Mesendoderm (in vitro differentiated cells): ENCODE measurements around the gene ORC3.
"Not testable (repeated sequence)": the region's sequence is repeated elsewhere in the genome, so short reads cannot be mapped to it uniquely, and the experiment has no call there.

Experiments used
- DNase-seq: peaks from one replicate; pipeline ENCODE4 v3.0.0; 2013
- H2AK5ac ChIP-seq: 2 replicates; pipeline ENCODE4 v1.6.1; 2013; ENCODE audit warnings: low read length, inconsistent platforms
- H2BK120ac ChIP-seq: 2 replicates; pipeline ENCODE4 v1.6.1; 2013; ENCODE audit warnings: low read depth, mild to moderate bottlenecking, low read length, moderate library complexity, mixed read lengths
- H2BK15ac ChIP-seq: replicated peaks from 2 replicates; pipeline ENCODE4 v1.6.1; 2013; ENCODE audit warnings: low read depth, mild to moderate bottlenecking, moderate library complexity
- H2BK5ac ChIP-seq: 2 replicates; pipeline ENCODE4 v1.6.1; 2013; ENCODE audit warnings: low read length, inconsistent platforms
- H3K18ac ChIP-seq: 2 replicates; pipeline ENCODE4 v1.6.1; 2013; ENCODE audit warnings: mild to moderate bottlenecking, low read length, mixed read lengths
- H3K23ac ChIP-seq: one replicate; pipeline ENCODE4 v1.6.1; 2013; ENCODE audit warnings: low read length
- H3K27ac ChIP-seq: 2 replicates; pipeline ENCODE4 v1.5.1; 2013; ENCODE audit warnings: low read depth, mild to moderate bottlenecking, inconsistent platforms, low read length, moderate library complexity
- H3K27me3 ChIP-seq: 2 replicates; pipeline ENCODE4 v1.6.1; 2013; ENCODE audit warnings: low read length, control low read depth, mild to moderate bottlenecking, inconsistent platforms; ENCODE audit not compliant: insufficient read depth, poor library complexity
- H3K36me3 ChIP-seq: 2 replicates; pipeline ENCODE4 v1.6.1; 2013; ENCODE audit warnings: low read length, inconsistent platforms; ENCODE audit not compliant: control insufficient read depth, insufficient read depth
- H3K4ac ChIP-seq: one replicate; pipeline ENCODE4 v1.6.1; 2013; ENCODE audit warnings: low read depth, mild to moderate bottlenecking, low read length, moderate library complexity
- H3K4me1 ChIP-seq: 2 replicates; pipeline ENCODE4 v1.6.1; 2013; ENCODE audit warnings: low read depth, low read length, inconsistent platforms; ENCODE audit not compliant: control insufficient read depth
- H3K4me2 ChIP-seq: 2 replicates; pipeline ENCODE4 v1.6.1; 2013; ENCODE audit warnings: low read length
- H3K4me3 ChIP-seq: 2 replicates; pipeline ENCODE4 v1.5.1; 2013; ENCODE audit warnings: mild to moderate bottlenecking, low read length
- H3K56ac ChIP-seq: one replicate; pipeline ENCODE4 v1.6.1; 2013; ENCODE audit warnings: low read length
- H3K79me1 ChIP-seq: 2 replicates; pipeline ENCODE4 v1.6.1; 2013; ENCODE audit warnings: low read length, inconsistent platforms
- H3K79me2 ChIP-seq: 2 replicates; pipeline ENCODE4 v1.6.1; 2013; ENCODE audit warnings: mild to moderate bottlenecking, low read length; ENCODE audit not compliant: control insufficient read depth, insufficient read depth
- H3K9ac ChIP-seq: 2 replicates; pipeline ENCODE4 v1.6.1; 2013; ENCODE audit warnings: low read length, inconsistent platforms
- H4K5ac ChIP-seq: one replicate; pipeline ENCODE4 v1.6.1; 2013; ENCODE audit warnings: low read length
- H4K8ac ChIP-seq: one replicate; pipeline ENCODE4 v1.6.1; 2013; ENCODE audit warnings: low read depth, mild to moderate bottlenecking, control low read depth, low read length, moderate library complexity
- WGBS: extraction: QIAGEN DNeasy Blood & Tissue Kit; methylation state at CpG from one replicate; pipeline ENCODE4 v1.1.7; 2013; ENCODE audit warnings: low lambda C conversion rate, missing lambda C conversion rate; ENCODE audit not compliant: insufficient coverage; ENCODE audit errors: extremely low coverage; 5-methylcytosine and 5-hydroxymethylcytosine counted together

ORC3 gene

GRCh38 chr6:87606199-87606598, 16.3 kb downstream of the ORC3 start:
- Histone ChIP-seq H3K27ac (no peak overlapping the region), H3K36me3 (no peaks in the 10 kb centered on the region), H2BK5ac (no peak overlapping the region), H2BK120ac (no peak overlapping the region), H3K4me1 (no peaks in the 10 kb centered on the region), H3K18ac (no peak overlapping the region), H3K4me3 (no peak overlapping the region), H3K23ac (no peak overlapping the region), H3K4ac (no peak overlapping the region), H4K5ac (no peak overlapping the region), H3K9ac (no peak overlapping the region), H3K79me2 (no peaks in the 10 kb centered on the region), H2BK15ac (no peak overlapping the region), H4K8ac (no peak overlapping the region), H3K4me2 (no peak overlapping the region), H2AK5ac (no peak overlapping the region), H3K56ac (no peak overlapping the region), H3K27me3 (no peaks in the 10 kb centered on the region), H3K79me1 (no peaks in the 10 kb centered on the region)
- no peak for DNase-seq
- no CpG with 5 or more reads among the region's 2 CpGs for WGBS

GRCh38 chr6:87608802-87609201, 18.9 kb downstream of the ORC3 start:
- Histone ChIP-seq H2AK5ac (no peak overlapping the region), H2BK120ac (no peak overlapping the region), H3K56ac (no peak overlapping the region), H3K27ac (no peak overlapping the region), H2BK5ac (no peak overlapping the region), H3K36me3 (peaks cover 1% of the 10 kb centered on the region), H3K23ac (no peak overlapping the region), H3K9ac (no peak overlapping the region), H3K4me2 (no peak overlapping the region), H2BK15ac (no peak overlapping the region), H3K27me3 (no peaks in the 10 kb centered on the region), H4K5ac (no peak overlapping the region), H3K4me3 (no peak overlapping the region), H3K79me2 (no peaks in the 10 kb centered on the region), H3K18ac (no peak overlapping the region), H3K79me1 (no peaks in the 10 kb centered on the region), H3K4me1 (no peaks in the 10 kb centered on the region), H3K4ac (no peak overlapping the region), H4K8ac (no peak overlapping the region)
- WGBS: no CpG with 5 or more reads among the region's 3 CpGs
- DNase-seq: no peak

- H4K8ac ChIP-seq, H3K4me3 ChIP-seq, H3K79me2 ChIP-seq, H3K4ac ChIP-seq, H2AK5ac ChIP-seq, H3K27me3 ChIP-seq, H3K18ac ChIP-seq, H3K4me1 ChIP-seq, DNase-seq, H3K9ac ChIP-seq, H4K5ac ChIP-seq, H3K23ac ChIP-seq, H3K4me2 ChIP-seq, H3K36me3 ChIP-seq, H2BK5ac ChIP-seq, H2BK120ac ChIP-seq, H3K56ac ChIP-seq, H3K27ac ChIP-seq, H2BK15ac ChIP-seq, H3K79me1 ChIP-seq: not testable (repeated sequence)
- no CpG with 5 or more reads among the region's 2 CpGs for WGBS
Observed at GRCh38 chr6:87613018-87613417, 23.1 kb downstream of the ORC3 start.

GRCh38 chr6:87617405-87617804, 27.5 kb downstream of the ORC3 start:
- no peak overlapping the region for H3K4ac ChIP-seq
- no peak overlapping the region for H3K18ac ChIP-seq
- no peak overlapping the region for H3K9ac ChIP-seq
- H3K56ac ChIP-seq: no peak overlapping the region
- no peaks in the 10 kb centered on the region for H3K27me3 ChIP-seq
- no peaks in the 10 kb centered on the region for H3K4me1 ChIP-seq
- no peak overlapping the region for H4K8ac ChIP-seq
- H2BK120ac ChIP-seq: no peak overlapping the region
- H3K4me2 ChIP-seq: no peak overlapping the region
- no peak for DNase-seq
- no peak overlapping the region for H2BK5ac ChIP-seq
- no peak overlapping the region for H2BK15ac ChIP-seq
- WGBS: no CpG with 5 or more reads among the region's 4 CpGs
- no peak overlapping the region for H2AK5ac ChIP-seq
- H3K23ac ChIP-seq: no peak overlapping the region
- H3K27ac ChIP-seq: no peak overlapping the region
- H3K79me1 ChIP-seq: no peaks in the 10 kb centered on the region
- H4K5ac ChIP-seq: no peak overlapping the region
- H3K79me2 ChIP-seq: no peaks in the 10 kb centered on the region
- no peak overlapping the region for H3K4me3 ChIP-seq
- H3K36me3 ChIP-seq: peaks cover 1% of the 10 kb centered on the region

GRCh38 chr6:87618531-87618930, 28.6 kb downstream of the ORC3 start:
- H3K79me1 ChIP-seq: no peaks in the 10 kb centered on the region
- no peak overlapping the region for H3K4me2 ChIP-seq
- no peak overlapping the region for H2BK5ac ChIP-seq
- no peak overlapping the region for H2BK15ac ChIP-seq
- H3K4ac ChIP-seq: no peak overlapping the region
- no peak overlapping the region for H3K56ac ChIP-seq
- H3K23ac ChIP-seq: no peak overlapping the region
- no peaks in the 10 kb centered on the region for H3K79me2 ChIP-seq
- H3K27me3 ChIP-seq: no peaks in the 10 kb centered on the region
- no peak overlapping the region for H4K5ac ChIP-seq
- H3K27ac ChIP-seq: no peak overlapping the region
- no peak overlapping the region for H4K8ac ChIP-seq
- no peak overlapping the region for H2BK120ac ChIP-seq
- H3K18ac ChIP-seq: no peak overlapping the region
- H3K36me3 ChIP-seq: peaks cover 1% of the 10 kb centered on the region
- no peaks in the 10 kb centered on the region for H3K4me1 ChIP-seq
- no CpG with 5 or more reads among the region's 3 CpGs for WGBS
- no peak overlapping the region for H2AK5ac ChIP-seq
- no peak overlapping the region for H3K4me3 ChIP-seq
- no peak overlapping the region for H3K9ac ChIP-seq
- DNase-seq: no peak

GRCh38 chr6:87623248-87623647, 33.3 kb downstream of the ORC3 start:
- no peak overlapping the region for H3K4ac ChIP-seq
- no peak for DNase-seq

More at GRCh38 chr6:87623248-87623647, 33.3 kb downstream of the ORC3 start:
- H4K8ac ChIP-seq: no peak overlapping the region
- no peaks in the 10 kb centered on the region for H3K79me2 ChIP-seq
- H3K4me2 ChIP-seq: no peak overlapping the region
- H4K5ac ChIP-seq: no peak overlapping the region
- no peak overlapping the region for H2BK120ac ChIP-seq
- no peak overlapping the region for H3K18ac ChIP-seq
- H3K27ac ChIP-seq: no peak overlapping the region
- H3K4me1 ChIP-seq: no peaks in the 10 kb centered on the region
- no peak overlapping the region for H3K56ac ChIP-seq
- no peaks in the 10 kb centered on the region for H3K79me1 ChIP-seq
- H2BK15ac ChIP-seq: no peak overlapping the region
- no peak overlapping the region for H3K23ac ChIP-seq
- peaks cover 1% of the 10 kb centered on the region for H3K36me3 ChIP-seq
- H3K4me3 ChIP-seq: no peak overlapping the region
- H3K27me3 ChIP-seq: no peaks in the 10 kb centered on the region
- H2BK5ac ChIP-seq: no peak overlapping the region
- no peak overlapping the region for H3K9ac ChIP-seq
- no CpG with 5 or more reads among the region's 3 CpGs for WGBS
- no peak overlapping the region for H2AK5ac ChIP-seq
